Right lung (tissue), 5 donors: ENCODE data around the gene PHC2. TPM values are rescaled to one million over a fixed set of nuclear protein-coding genes. Genes with fewer than 3 reads are reported as not detected.

ENCODE experiments used
- DNase-seq, 2 donors: peaks; one replicate each; pipeline ENCODE4 v3.0.0-alpha.2; 2013
- polyA plus RNA-seq, 5 donors: library from polyadenylated mRNA; unstranded; fragments of 120-200 nt; gene quantifications; one replicate each; pipeline versions ENCODE4 v1.2.1 to v1.2.3, GENCODE V29; 2013; ENCODE audit warnings: inconsistent platforms in 1 of 5, low replicate concordance in 1 of 5; ENCODE audit not compliant: insufficient read length in 5 of 5, insufficient read depth in 1 of 5

Gene PHC2
- polyA plus RNA-seq, 5 donors = 71.7 to 90.2 (median 83.1) TPM

DNA sequence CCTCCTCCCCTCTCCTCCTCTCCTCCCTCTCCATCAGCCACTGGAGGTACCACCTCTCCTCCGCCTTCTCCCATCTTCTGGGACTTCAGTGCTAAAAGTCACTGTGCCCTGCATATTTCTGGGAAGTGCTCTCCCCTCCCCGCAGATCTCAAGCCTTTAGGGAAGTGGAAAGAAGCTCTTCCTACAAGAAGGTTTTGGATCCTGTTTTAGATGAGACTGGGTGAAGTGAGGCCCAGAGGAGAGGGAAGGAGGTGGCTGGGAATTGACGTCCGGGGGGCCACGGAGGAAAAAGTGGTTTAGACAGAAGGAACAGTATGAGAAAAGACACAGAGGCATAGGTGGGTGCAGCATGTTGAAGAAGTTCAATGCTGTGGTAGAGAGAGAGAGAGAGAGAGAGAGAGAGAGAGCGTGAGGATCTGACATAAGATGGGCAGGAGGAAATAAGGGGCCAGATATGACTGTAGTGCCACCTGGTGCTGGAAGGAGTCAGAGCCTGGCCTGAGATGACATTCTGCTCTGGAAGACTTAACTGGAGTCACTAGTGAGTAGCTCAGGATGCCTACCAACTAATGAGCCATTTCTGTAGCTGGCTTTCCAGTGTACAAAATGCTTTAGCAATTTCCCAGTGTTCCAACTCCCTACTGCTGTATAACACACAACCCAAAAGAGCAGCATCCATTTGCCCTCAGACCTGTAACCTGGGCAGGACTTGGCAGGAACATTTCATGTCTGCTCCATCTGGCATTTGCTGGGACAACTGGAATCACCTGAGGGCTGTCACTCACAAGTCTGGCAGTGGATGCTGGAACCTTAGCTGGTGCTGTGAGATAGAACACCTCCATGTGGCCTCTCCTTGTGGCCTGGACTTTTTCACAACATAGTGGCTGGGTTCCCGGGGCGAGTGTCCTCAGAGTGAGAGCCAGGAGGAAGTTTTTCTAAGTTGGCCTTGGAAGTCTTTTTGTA, 24.9 kb upstream of the PHC2 start:
- peak in 1 of 2 donors; percentile 31 for DNase-seq

DNA sequence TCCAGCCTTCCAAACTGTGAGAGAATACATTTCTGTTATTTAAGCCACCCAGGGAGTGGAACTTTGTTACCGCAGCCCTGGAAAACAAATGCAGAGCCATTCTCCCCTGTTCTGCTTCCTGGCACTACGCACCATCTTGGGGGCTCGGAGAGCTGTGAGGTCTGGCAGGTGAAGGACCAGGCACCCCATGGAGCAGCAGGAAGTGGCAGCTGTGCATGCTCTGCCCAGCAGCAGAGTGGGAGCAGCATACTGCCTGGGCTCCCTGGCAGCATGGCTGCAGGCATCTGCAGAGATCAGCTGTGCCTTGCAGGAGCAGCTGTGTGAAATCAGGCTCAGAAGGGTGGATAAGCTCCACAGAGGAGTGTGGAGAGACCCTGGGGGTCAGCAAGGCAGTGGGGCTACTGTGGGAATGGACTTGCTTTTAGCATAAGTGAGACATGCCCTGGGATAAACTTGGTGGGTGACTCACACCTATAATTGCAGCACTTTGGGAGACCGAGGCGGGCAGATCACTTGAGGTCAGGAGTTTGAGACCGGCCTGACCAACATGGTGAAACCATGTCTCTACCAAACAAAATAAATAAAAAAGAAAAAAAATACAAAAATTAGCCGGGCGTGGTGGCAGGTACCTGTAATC, 23.9 kb upstream of the PHC2 start:
- DNase-seq = no peak

DNA sequence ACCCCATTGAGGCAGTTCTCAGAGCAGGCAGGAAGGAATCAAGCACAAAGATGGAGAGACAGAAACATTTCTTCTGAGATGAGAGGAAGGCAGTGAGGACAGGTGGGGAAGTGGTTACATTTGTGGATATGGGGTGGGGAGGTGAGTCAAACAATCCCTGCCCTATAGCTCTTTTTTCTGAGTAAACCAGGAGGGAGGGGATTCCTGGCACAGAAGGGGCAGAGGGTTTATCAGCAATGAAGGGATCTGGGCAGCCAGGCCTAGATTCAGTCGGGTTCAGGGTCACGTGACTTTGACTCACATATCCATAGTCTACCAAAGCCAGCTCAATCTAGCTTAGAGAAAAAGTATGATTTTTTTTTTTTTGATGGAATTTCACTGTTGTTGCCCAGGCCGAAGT, 15.7 kb upstream of the PHC2 start:
- DNase-seq = no peak

DNA sequence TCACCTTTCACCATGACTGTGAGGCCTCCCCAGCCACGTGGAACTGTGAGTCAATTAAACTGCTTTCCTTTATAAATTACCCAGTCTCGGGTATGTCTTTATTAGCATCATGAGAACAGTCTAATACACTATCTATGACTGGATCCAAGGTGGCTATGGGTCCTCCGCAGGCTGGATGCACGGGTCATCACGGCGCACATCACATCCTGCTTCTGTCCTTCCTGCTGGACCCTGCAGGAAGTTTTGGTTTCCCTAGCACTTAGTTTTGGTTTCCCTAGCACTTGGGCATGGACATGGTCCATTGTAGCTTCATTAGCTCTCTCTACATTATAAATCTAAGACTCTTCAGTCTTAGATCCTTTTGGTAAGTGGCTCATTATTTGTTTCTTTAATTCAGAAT, 14.2 kb upstream of the PHC2 start:
- DNase-seq = no peak

DNA sequence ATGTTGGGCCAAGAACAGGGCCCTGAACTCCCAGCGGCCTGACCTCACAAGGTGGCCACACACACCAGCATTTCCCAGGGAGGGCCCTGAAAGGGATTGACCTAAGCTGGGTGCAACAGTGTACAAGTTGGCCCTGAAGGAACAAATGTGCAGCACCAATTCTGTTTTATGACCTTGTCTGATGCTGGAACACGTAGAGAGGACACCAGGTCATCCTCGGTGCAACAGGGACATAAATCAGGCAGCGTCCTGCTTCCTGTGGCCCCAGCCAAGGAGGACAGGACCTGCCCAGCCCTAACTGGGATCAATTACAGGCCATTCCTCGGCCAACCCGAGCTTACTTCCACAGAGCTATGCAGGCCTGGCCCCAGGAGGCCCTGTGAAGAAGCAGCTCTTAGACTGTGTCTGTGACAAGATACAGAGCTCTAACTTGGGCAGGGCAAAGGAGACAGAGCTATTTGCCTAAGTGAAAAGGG, 12.8 kb upstream of the PHC2 start:
- DNase-seq = no peak

DNA sequence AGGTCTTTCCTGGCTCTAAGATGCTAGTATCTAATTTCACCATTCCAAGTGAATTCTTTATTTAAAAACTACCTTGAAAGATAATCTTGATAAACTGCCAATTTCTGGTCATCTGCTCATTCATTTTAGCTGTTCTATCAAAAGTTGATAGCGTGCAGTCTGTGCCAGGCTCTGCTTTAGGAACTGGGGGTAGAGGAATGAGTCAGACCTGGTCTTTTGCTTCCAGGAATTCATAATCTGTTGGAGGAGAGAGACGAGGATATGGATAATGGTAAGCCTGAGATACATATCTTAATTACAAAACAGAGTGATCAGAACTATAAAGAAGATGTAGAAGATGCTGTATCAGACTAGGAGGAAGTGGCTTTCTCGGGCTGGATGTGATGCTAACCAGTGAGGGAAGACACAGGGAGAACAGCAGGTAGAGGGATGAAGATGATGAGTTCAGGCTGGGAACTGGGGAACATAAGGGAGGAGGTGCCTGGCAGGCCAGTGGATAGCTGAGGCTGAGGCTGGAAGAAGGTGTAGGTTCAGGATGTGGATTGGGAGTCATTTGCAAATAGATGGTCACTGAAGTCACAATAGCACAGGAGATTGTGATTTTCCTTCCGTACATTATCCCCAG, 12.3 kb upstream of the PHC2 start:
- no peak for DNase-seq

DNA sequence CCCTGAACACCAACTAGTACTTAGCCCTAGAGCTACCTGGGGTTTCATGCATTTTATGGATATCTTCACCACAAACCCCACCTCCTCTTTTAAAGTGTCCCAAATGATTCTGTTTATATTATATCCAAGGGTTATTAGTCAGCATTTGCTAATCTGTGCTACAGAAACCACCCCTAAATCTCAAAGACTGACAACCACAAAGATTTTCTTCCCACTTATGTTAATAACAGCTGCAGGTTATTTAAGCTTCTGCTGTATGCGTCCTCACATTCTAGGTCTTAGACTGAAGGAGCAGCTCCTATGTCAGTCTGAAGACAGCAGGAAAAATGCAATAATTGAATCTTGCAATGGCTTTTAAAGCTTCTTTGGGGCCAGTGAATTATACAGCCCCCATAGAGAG, 11.2 kb upstream of the PHC2 start:
- no peak for DNase-seq

DNA sequence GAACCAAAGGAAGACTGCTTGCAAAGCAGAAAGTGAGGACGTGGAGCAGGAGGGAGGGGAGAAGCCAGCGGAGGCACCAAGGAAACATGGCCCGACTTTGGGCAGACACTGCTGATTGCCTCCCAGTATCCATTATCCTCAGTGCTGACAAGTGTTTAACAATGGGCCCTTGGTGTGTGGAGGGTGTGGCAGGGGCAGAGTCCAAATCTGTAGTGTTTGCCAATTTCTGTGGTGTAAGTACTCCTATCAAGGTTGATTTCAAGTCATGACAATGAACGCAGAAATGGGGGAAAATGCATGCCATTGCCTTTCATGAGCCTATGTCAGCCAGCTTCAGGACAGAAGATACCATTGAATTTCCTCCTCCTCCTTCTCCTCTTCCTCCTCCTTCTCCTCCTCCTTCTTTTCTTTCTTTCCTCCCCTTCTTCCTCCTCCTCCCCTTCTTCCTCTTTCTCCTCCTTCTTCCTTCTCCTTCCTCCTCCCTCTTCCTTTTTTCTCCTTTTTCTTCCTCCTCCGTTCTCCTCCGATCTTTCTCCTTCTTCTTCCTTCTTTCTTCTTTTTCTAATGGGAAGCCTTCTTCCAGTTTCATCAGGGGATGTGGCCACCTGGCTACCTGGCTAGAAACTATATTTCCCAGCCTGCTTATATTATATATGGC, 10.3 kb upstream of the PHC2 start:
- DNase-seq = no peak

DNA sequence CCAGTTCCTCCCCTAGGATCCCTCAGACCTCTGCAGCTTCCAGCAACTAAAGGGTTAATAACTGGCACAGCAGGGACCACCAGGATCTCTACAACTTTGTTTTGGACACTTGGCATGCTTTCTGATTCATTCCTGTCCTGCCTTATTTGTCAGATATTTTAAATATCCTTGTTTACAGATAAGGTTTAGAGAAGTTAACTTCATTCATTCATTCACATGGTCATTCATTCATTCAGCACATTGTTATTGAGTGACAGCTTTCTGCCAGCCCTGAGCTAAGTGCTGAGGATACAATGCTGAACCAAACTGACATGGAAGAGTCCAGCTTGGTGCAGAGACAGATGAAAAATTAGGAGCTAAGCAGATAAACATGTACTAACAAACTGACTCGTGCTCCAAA, 8.8 kb upstream of the PHC2 start:
- no peak for DNase-seq

DNA sequence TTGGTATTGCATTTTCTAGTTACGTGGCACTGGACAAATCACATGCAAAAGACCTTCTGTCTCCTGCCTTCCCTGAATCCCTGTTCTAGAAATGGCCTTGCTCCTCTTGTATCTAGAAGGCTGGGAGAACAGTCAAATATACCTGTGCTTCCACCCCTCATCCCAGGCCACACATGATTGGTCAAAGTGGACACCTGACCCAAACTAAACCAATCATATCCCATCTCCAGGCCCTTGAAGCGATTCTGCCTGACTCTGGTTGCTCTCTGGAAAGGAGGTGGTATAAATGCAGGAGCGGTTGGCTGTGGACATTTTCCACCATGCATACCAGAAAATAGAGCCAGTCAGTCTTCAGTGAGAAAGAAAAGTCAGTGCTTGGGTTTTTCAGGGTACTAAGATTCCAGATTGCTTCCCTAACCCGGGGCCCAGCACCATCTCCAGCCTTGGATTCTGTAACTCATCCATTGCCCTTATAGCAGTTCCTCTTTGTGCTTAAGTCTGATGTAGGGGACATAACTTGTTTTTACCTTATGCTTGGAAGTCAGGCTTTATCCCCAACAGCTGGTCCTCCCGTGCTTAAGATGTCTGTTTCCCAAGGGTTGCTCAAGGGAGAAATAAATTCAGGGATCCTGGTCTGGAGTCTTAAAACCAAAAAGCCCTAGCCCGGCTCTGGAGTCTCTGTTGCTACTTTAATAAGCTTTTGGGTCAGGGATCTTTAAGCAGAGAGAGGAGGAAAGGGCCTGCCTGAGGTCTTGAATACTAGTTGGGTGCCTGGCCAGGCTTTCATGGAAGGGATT, 7.7 kb upstream of the PHC2 start:
- DNase-seq = no peak

DNA sequence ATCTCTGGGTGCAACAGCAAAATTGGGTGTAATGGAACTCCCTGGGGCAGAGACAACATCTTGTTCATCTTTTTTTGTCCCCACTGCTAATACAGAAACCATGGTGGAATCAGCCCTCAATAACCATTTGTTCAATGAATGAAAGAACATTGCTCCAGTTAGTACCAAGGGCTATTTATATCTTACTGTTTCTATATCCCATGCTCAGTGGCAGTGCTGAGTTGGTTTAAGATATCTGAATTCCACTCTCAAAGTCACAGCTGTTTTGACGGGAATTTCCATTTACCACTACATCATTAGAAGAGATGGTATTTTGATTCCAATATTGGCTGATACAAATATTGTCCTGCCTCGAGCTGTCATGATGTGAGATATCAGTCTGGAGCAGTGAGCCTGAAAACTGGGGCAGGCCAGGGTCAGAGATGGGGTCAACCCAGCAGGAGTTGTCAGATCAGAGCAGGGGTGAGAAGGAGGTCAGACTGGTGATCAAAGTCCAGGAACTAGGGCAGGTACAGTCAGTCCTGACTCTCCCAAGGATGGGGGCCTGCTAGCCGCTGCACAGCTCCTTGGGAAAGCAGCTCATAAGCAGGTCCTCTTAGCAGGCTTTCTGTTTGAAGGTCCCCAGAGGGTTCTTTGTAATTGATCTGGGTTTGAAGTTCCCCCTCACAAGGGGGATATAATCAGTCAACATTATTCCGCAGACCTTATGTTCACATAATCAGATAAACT, 5.8 kb upstream of the PHC2 start:
- DNase-seq = no peak

DNA sequence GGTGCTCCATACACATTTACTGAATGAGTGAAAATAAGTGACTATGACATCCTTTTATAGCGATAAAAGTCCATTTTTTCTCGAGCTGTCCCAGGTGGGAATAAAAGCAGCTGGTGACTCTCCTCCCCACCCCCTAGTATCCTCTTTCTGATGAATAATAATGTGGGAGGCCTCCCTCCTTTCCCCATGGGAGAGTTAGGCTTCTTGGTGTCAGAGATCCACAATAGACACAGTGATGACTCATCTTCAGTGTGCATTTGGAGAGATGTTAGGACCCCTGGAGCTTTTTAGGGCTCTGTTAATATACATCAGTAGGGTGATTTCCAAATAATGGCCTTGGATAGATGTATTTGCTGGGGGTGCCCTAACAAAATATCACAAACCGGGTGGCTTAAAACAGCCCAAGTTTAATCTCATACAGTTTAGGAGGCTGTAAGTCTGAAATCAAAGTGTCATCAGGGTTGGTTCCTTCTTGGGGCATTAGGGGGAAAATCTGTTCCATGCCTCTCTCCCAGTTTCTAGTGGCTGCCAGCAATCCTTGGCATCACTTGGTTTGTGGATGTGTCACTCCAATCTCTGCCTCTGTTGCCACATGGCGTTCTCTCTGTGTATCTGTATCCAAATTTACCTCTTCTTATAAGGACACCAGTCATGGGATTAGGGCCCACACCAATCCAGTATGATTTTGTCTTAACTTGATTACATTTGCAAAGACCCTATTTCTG, 4.4 kb upstream of the PHC2 start:
- no peak for DNase-seq

DNA sequence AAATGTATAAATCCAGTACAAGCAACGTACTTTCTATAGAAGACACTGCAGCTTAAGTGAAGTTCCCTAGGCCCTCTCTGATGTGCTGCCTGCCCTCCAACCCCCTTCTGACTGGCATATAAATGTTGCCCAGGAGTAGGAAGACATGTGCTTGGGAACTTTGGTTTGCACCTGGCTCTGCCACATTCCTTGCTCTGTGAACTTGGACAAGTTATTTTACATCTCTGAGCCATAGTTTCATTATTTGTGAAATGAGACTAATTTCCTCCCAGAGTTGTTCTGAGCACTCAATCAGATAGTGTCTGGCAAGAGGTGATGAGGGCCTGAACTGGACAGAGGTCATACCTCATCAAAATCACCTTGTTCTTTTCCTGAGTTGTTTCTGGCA, 3.5 kb upstream of the PHC2 start:
- no peak for DNase-seq

DNA sequence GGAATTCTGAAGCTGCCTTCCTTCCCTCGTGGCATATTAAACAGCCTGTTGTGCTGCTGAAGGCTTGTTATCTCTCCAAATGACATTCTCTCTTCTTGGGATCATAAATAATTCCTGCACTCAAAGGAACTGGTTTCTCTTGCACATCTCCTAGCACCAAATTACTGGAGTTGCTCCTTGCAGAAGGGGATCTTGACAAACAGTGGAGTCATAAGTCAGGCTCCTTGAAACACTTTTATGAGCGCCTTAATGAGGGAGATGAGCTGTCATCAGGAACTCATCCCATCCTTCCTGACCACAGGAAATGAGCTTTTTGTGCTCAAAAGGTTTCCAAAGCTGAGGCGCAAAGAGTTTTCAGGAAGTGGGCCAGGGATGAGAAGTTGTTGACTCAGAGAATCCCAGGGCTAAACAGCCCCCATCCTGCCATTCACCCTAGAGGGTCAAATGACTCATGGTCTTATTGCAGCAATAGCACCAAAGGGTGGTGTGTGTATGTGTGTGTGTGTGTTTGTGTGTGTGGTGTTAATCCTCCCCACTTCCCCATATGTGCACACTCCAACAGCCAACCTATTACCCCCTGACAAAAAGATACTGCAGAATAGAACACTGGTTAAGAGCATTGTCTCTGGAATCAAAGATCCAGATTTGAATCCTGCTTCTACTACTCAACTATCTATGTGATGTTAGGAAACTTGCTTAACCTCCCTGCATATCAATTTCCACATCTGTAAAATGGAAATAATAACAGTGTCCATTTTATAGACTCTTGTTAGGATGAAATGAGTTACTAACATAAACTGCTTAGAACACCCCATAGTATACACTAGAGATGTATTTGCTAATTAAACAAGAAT, 2.8 kb upstream of the PHC2 start:
- peak; percentile 11 to 26 for DNase-seq

DNA sequence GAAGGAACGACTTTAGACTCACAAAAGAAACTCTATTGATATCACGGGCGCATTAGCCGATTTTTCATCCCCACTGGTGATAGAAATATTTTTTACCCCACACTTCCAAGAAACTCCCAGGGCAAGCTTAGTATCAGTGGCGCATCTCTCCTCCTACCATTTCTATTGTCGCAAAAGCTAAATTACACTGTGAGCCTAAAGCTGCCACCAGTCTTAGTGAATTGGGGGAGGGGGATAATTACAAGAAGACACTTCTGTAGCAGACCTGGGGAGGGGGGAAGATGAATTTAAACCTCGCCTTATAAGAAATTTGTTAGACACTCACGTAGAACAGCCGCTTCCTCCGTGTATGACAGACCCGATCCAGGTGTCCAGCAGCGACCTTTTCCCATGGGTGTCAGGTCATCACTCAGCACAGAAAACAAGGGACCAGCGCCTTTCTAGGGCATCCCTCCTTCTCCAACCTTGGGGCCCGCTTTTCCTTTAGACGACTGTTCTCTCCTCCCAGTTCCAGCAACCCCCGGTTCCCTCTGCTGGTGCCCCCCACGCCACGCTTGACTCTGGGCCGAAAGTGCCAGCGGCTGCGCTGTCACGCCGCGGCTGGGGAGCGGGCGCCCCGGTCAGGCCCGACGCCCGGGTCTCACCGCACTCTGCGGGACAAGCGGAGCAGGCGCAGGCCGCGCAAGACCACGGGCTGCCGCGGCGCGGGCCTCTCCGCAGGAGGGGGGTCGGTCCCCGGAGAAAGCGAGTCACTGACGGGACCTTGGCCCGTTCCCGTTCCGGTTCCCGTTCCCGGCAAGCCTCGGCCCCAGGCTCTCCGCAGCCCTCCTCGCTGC, 821 bp downstream of the PHC2 start:
- peak; percentile 16 to 25 for DNase-seq

DNA sequence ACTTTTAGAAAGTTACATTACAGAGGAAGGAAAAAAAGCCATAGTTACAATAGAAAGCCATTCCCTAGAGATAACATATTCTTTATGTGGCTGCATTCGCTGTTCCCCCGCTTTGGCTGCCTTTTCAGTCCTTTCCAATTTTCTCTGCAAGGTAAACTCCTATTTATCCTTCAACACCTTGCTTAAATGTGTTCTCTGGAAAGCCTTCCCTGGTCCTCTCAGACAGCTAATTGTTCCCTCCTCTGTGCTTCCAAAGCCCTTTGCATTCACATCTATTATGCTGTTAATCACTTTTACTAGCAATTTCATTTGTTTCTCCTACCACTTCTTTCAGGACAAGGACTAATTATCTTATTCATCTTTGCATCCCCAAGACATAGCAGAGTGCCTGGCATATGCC, 1.6 kb downstream of the PHC2 start:
- DNase-seq = no peak

DNA sequence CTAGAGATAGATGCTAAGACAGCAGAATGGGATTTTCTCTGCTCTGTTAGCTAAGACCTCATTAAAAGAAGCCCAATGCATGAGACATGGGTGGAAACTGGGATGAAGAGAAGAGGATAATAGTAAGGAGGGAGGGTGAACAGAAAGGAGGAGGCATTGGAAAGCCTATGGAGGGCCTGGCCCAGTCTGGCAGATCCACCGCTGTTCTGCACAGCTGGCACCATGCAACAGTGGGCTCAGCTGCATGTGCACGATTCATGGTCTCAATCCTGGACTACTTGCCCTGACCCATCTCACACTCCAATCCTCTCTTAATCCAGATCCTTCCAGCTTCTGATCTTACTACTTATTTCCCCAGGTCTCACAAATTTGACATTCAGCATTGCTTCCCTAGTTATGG, 2.2 kb downstream of the PHC2 start:
- DNase-seq = no peak

DNA sequence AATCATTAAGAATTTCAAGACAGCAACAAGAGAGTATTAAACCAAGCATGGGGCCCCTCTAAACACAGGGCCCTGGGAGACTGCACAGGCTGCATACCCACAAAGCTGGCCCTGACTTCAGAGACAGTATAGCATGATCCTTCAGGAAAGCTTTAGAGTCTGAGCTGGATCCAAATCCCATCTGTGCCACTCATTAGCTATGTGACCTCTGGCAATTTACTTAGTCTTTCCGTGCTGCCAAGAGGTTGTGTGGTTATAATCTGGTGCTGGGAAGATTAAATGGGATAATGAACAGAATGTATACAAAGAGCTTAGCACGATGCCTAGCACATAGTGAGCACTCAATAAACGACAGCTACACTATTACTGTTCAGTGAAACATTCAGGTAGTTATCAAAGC, 4.0 kb downstream of the PHC2 start:
- no peak for DNase-seq
